HG03432 (cell line): Measurements from ENCODE around the gene CXCL16.

Experiments used
- ATAC-seq: cut with Tn5 transposase; IDR thresholded peaks from one replicate; pipeline ENCODE4 v1.9.1; 2021; ENCODE audit warnings: mild to moderate bottlenecking, moderate library complexity; ENCODE audit not compliant: unreplicated experiment

CXCL16 gene

GRCh38 chr17:4739122-4740024 is at the start of gene CXCL16, which contains the start of gene ZMYND15:
Gene CXCL16 (minus strand): TSS chr17:4739928. CDS start chr17:4739339, 589 bp downstream.
Gene ZMYND15 (plus strand): TSS chr17:4739833. CDS start chr17:4740549, 716 bp downstream.
- peak; percentile 65 for ATAC-seq

GRCh38 chr17:4788807-4789700 is 49.3 kb upstream of the CXCL16 start, which contains the start of gene GLTPD2:
Gene GLTPD2 (plus strand): TSS chr17:4788964. CDS start chr17:4789012, 48 bp downstream.
- no peak for ATAC-seq

- no peak for ATAC-seq
Measured at GRCh38 chr17:4788159-4788806, 48.6 kb upstream of the CXCL16 start.

- ATAC-seq = no peak
Measured at GRCh38 chr17:4786516-4786915, 46.8 kb upstream of the CXCL16 start.

- ATAC-seq = no peak
Measured at GRCh38 chr17:4786106-4786511, 46.4 kb upstream of the CXCL16 start, which contains the start of gene VMO1. Gene VMO1 (minus strand): TSS chr17:4786364. CDS start chr17:4786352, 12 bp downstream.

- no peak for ATAC-seq
Measured at GRCh38 chr17:4785311-4786105, 45.8 kb upstream of the CXCL16 start.

- no peak for ATAC-seq
Measured at GRCh38 chr17:4782652-4783051, 42.9 kb upstream of the CXCL16 start.

- ATAC-seq = no peak
Measured at GRCh38 chr17:4780325-4780955, 40.7 kb upstream of the CXCL16 start.

GRCh38 chr17:4777969-4778760 is 38.4 kb upstream of the CXCL16 start:
- ATAC-seq = no peak

- ATAC-seq = no peak
Measured at GRCh38 chr17:4772235-4772613, 32.5 kb upstream of the CXCL16 start.

GRCh38 chr17:4771519-4772234 is 31.9 kb upstream of the CXCL16 start, which contains the start of gene TM4SF5:
Gene TM4SF5 (plus strand): TSS chr17:4771886. CDS start chr17:4771923, 37 bp downstream.
- ATAC-seq = no peak

GRCh38 chr17:4769628-4770027 is 29.9 kb upstream of the CXCL16 start:
- no peak for ATAC-seq

GRCh38 chr17:4768298-4768697 is 28.6 kb upstream of the CXCL16 start:
- ATAC-seq = no peak

- ATAC-seq = no peak
Measured at GRCh38 chr17:4766723-4767122, 27.0 kb upstream of the CXCL16 start.

- no peak for ATAC-seq
Measured at GRCh38 chr17:4766201-4766600, 26.5 kb upstream of the CXCL16 start.

GRCh38 chr17:4764595-4764994 is 24.9 kb upstream of the CXCL16 start:
- no peak for ATAC-seq

GRCh38 chr17:4759776-4760236 is 20.1 kb upstream of the CXCL16 start:
- no peak for ATAC-seq

- no peak for ATAC-seq
Measured at GRCh38 chr17:4753392-4753791, 13.7 kb upstream of the CXCL16 start.
